Liver (tissue), 9 donors: ENCODE results near the gene MAP3K20. TPM values are rescaled to one million over a fixed set of nuclear protein-coding genes. Genes with fewer than 3 reads are reported as not detected.

Source experiments
- DNase-seq: peaks from one replicate; pipeline ENCODE4 v3.0.0-alpha.2; 2017; ENCODE audit warnings: low spot score
- H3K27ac ChIP-seq, 2 donors: one replicate each; pipeline ENCODE4 v1.7.0; 2013; ENCODE audit warnings: inconsistent platforms in 2 of 2, low read length in 2 of 2, control low read depth in 1 of 2, low read depth in 1 of 2, mild to moderate bottlenecking in 1 of 2
- H3K27me3 ChIP-seq, 4 donors: one replicate each; pipeline versions ENCODE4 v1.6.1 to v1.7.0; 2013; ENCODE audit warnings: low read length in 3 of 4, inconsistent platforms in 1 of 4, mild to moderate bottlenecking in 1 of 4, moderate library complexity in 1 of 4; ENCODE audit not compliant: control insufficient read depth in 4 of 4, insufficient read depth in 4 of 4
- H3K36me3 ChIP-seq, 4 donors: one replicate each; pipeline versions ENCODE4 v1.6.1 to v1.7.0; 2013; ENCODE audit warnings: low read length in 3 of 4, mild to moderate bottlenecking in 3 of 4, low read depth in 1 of 4, moderate library complexity in 1 of 4; ENCODE audit not compliant: control insufficient read depth in 4 of 4, insufficient read depth in 3 of 4
- H3K4me1 ChIP-seq, 4 donors: one replicate each; pipeline versions ENCODE4 v1.6.1 to v1.7.0; 2013; ENCODE audit warnings: low read length in 3 of 4, mild to moderate bottlenecking in 3 of 4, moderate library complexity in 1 of 4; ENCODE audit not compliant: control insufficient read depth in 4 of 4, insufficient read depth in 4 of 4
- H3K4me3 ChIP-seq, 3 donors: one replicate each; pipeline versions ENCODE4 v1.6.1 to v1.7.0; 2013; ENCODE audit warnings: low read length in 3 of 3, control low read depth in 1 of 3, low read depth in 1 of 3, mild to moderate bottlenecking in 1 of 3
- H3K9ac ChIP-seq, 2 donors: one replicate each; pipeline ENCODE4 v1.7.0; 2013; ENCODE audit warnings: low read length in 2 of 2, mild to moderate bottlenecking in 2 of 2, moderate library complexity in 2 of 2, control low read depth in 1 of 2, low read depth in 1 of 2
- H3K9me3 ChIP-seq, 4 donors: one replicate each; pipeline versions ENCODE4 v1.6.1 to v1.7.0; 2013; ENCODE audit warnings: low read length in 3 of 4; ENCODE audit not compliant: control insufficient read depth in 4 of 4
- ATF3 ChIP-seq: IDR thresholded peaks from 2 replicates; pipeline ENCODE4 v1.6.1; 2016; ENCODE audit warnings: antibody characterized with exemption
- CTCF ChIP-seq: fragments of 150-350 bp; IDR thresholded peaks from 2 replicates; pipeline ENCODE4 v1.5.1; 2017; ENCODE audit warnings: improper control_type of control experiment, low read depth, low read length; ENCODE audit not compliant: missing input control
- EGR1 ChIP-seq, 2 donors: IDR thresholded peaks; 2 replicates each; pipeline ENCODE4 v1.6.1; 2016 to 2018; ENCODE audit warnings: antibody characterized with exemption in 2 of 2, low read depth in 2 of 2
- FOXA1 ChIP-seq: IDR thresholded peaks from 2 replicates; pipeline ENCODE4 v1.6.1; 2016; ENCODE audit warnings: antibody characterized with exemption
- GABPA ChIP-seq, 2 donors: IDR thresholded peaks in 1 of 2; conservative IDR thresholded peaks in 1 of 2; 2 replicates each; pipeline ENCODE4 v1.6.1; 2016; ENCODE audit warnings: antibody characterized with exemption in 2 of 2, mild to moderate bottlenecking in 1 of 2, moderate library complexity in 1 of 2
- HNF4A ChIP-seq, 2 donors: conservative IDR thresholded peaks; 2 replicates each; pipeline ENCODE4 v1.6.1; 2016; ENCODE audit warnings: antibody characterized with exemption in 2 of 2, mild to moderate bottlenecking in 2 of 2
- HNF4G ChIP-seq: IDR thresholded peaks from 2 replicates; pipeline ENCODE4 v1.6.1; 2016; ENCODE audit warnings: antibody characterized with exemption
- JUND ChIP-seq, 2 donors: IDR thresholded peaks; 2 replicates each; pipeline ENCODE4 v1.6.1; 2016; ENCODE audit warnings: antibody characterized with exemption in 2 of 2
- NR2F2 ChIP-seq: IDR thresholded peaks from 2 replicates; pipeline ENCODE4 v1.6.1; 2016; ENCODE audit warnings: antibody characterized with exemption
- RAD21 ChIP-seq, 2 donors: IDR thresholded peaks; 2 replicates each; pipeline ENCODE4 v1.6.1; 2016; ENCODE audit warnings: antibody characterized with exemption in 2 of 2, mild to moderate bottlenecking in 2 of 2
- REST ChIP-seq: IDR thresholded peaks from 2 replicates; pipeline ENCODE4 v1.6.1; 2016; ENCODE audit warnings: antibody characterized with exemption, mild to moderate bottlenecking
- RXRA ChIP-seq, 2 donors: IDR thresholded peaks; 2 replicates each; pipeline ENCODE4 v1.6.1; 2017 to 2018; ENCODE audit warnings: antibody characterized with exemption in 2 of 2, mild to moderate bottlenecking in 1 of 2
- SP1 ChIP-seq: IDR thresholded peaks from 2 replicates; pipeline ENCODE4 v1.6.1; 2018; ENCODE audit warnings: antibody characterized with exemption, mild to moderate bottlenecking
- TAF1 ChIP-seq: conservative IDR thresholded peaks from 2 replicates; pipeline ENCODE4 v1.6.1; 2016; ENCODE audit warnings: antibody characterized with exemption, mild to moderate bottlenecking
- YY1 ChIP-seq: IDR thresholded peaks from 2 replicates; pipeline ENCODE4 v1.6.1; 2016; ENCODE audit warnings: antibody characterized with exemption, mild to moderate bottlenecking
- ZBTB33 ChIP-seq: IDR thresholded peaks from 2 replicates; pipeline ENCODE4 v1.6.1; 2016; ENCODE audit warnings: antibody characterized with exemption
- WGBS: extraction: QIAGEN DNeasy Blood & Tissue Kit; methylation state at CpG from one replicate; pipeline ENCODE4 v1.1.7; 2013; 5-methylcytosine and 5-hydroxymethylcytosine counted together
- polyA plus RNA-seq, 2 donors: library from polyadenylated mRNA; stranded (reverse) in 1 of 2; unstranded in 1 of 2; fragments of 200-250 nt in 1 of 2; fragments of >200 nt in 1 of 2; fragmentation: Nextera tagmentation in 1 of 2; extraction: Ambion mirVana in 1 of 2; gene quantifications; one replicate each; pipeline versions ENCODE4 v1.2.1 to v1.2.3, GENCODE V29; 2013 to 2015
- total RNA-seq, 2 donors: library from RNA; depleted of rRNA; stranded (reverse); fragments of >200 nt; gene quantifications; one replicate each; pipeline ENCODE4 v1.2.3, GENCODE V29; 2014
- TF ChIP-seq, protein P1 (sequence below): IDR thresholded peaks from 2 replicates; pipeline ENCODE4 v1.6.1; 2016; ENCODE audit warnings: antibody characterized with exemption
- donor health status: healthy.
- donor health status: healthy.
- donor health status: healthy.
- donor health status: healthy.
- donor health status: healthy.

Gene MAP3K20
- total and polyA plus RNA-seq, 4 donors = 9.1 to 22.6 (median 14.9) TPM

DNA sequence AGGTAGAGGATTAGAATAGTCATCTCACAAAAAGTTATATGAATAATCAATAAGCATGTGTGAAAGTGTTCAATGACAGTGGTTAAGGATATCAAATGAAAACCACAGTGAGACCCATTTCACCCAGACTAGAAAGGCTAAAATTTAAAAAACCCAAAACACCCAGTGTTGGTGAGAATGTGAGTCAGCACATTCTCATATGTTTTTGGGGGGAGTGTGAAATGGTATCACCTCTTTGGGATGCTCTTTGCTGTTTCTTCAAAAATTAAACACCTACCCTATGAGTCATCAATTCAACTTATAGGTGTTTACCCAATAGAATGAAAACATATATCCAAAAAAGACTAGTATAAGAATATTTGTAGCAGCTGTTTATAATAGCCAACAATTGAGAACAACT, 69.8 kb downstream of the MAP3K20 start:
- H3K27me3 ChIP-seq = no peaks in the 10 kb centered on the region
- no peak overlapping the region for H3K27ac ChIP-seq
- no peak overlapping the region for H3K9ac ChIP-seq
- peaks cover 0 to 2% (median 0%) of the 10 kb centered on the region in 4 donors for H3K36me3 ChIP-seq
- TF ChIP-seq ATF3 (no peak), SP1 (no peak), EGR1 (IDR thresholded peaks at IDR 0.05; ENCODE audit: low read depth in 2 of 2) (no peak), RXRA (IDR thresholded peaks at IDR 0.05) (no peak), RAD21 (IDR thresholded peaks at IDR 0.05) (no peak), YY1 (no peak), HNF4G (no peak), TAF1 (no peak), REST (no peak), HNF4A (conservative IDR thresholded peaks at IDR 0.05) (no peak), FOXA1 (no peak), GABPA (IDR thresholded peaks at IDR 0.05 in 1 of 2, conservative IDR thresholded peaks at IDR 0.05 in 1 of 2) (no peak), NR2F2 (no peak), JUND (IDR thresholded peaks at IDR 0.05) (no peak), CTCF (no peak), ZBTB33 (no peak)
- TF ChIP-seq, protein P1, sequence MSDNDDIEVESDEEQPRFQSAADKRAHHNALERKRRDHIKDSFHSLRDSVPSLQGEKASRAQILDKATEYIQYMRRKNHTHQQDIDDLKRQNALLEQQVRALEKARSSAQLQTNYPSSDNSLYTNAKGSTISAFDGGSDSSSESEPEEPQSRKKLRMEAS = no peak
- H3K4me3 ChIP-seq = no peak overlapping the region
- no peak for DNase-seq
- H3K4me1 ChIP-seq = no peaks in the 10 kb centered on the region
- H3K9me3 ChIP-seq = no peaks in the 10 kb centered on the region

GRCh38 chr2:173146590-173146989, 70.9 kb downstream of the MAP3K20 start:
- H3K4me3 ChIP-seq = no peak overlapping the region
- no peaks in the 10 kb centered on the region for H3K4me1 ChIP-seq
- H3K9me3 ChIP-seq = no peaks in the 10 kb centered on the region
- no peak for TF ChIP-seq RAD21 (IDR thresholded peaks at IDR 0.05)
- no peak for TF ChIP-seq FOXA1
- no peak for TF ChIP-seq HNF4G
- no peak for TF ChIP-seq NR2F2
- TF ChIP-seq YY1 = no peak
- no peak for TF ChIP-seq HNF4A (conservative IDR thresholded peaks at IDR 0.05)
- no peak for TF ChIP-seq ZBTB33
- no peak for TF ChIP-seq RXRA (IDR thresholded peaks at IDR 0.05)
- TF ChIP-seq SP1 = no peak
- TF ChIP-seq EGR1 (IDR thresholded peaks at IDR 0.05; ENCODE audit: low read depth in 2 of 2) = no peak
- TF ChIP-seq CTCF = no peak
- no peak for TF ChIP-seq ATF3
- 88% methylated on average over 3 of the region's 3 CpGs for WGBS
- H3K27ac ChIP-seq = no peak overlapping the region
- no peak overlapping the region for H3K9ac ChIP-seq
- no peaks in the 10 kb centered on the region for H3K27me3 ChIP-seq
- peaks cover 0 to 2% (median 0%) of the 10 kb centered on the region in 4 donors for H3K36me3 ChIP-seq
- DNase-seq = no peak
